ENCODE results near the gene COLGALT1. TPM values are rescaled to one million over a fixed set of nuclear protein-coding genes. Genes with fewer than 3 reads are reported as not detected.

Gene COLGALT1
- total RNA-seq, 4 donors from 2014 or later: 74.5 to 141 (median 88.2) TPM

- Histone ChIP-seq H3K27ac (peak overlapping the region in 3 of 4 donors; percentile 20 to 49 (median 46)), H3K9me3 (no peaks in the 10 kb centered on the region), H3K27me3 (no peaks in the 10 kb centered on the region), H3K36me3 (peaks cover 0 to 10% (median 0%) of the 10 kb centered on the region in 3 donors), H3K4me1 (peaks cover 0 to 38% (median 16%) of the 10 kb centered on the region in 4 donors), H3K4me3 (no peak overlapping the region)
- peak; percentile 54 to 79 for DNase-seq (ENCODE audit: low spot score in 2 of 2)
- WGBS, 2 donors: 35 to 40% methylated on average over 7 of the region's 7 CpGs
- TF ChIP-seq POLR2A (IDR thresholded peaks at IDR 0.05): no peak
- TF ChIP-seq, protein P1, sequence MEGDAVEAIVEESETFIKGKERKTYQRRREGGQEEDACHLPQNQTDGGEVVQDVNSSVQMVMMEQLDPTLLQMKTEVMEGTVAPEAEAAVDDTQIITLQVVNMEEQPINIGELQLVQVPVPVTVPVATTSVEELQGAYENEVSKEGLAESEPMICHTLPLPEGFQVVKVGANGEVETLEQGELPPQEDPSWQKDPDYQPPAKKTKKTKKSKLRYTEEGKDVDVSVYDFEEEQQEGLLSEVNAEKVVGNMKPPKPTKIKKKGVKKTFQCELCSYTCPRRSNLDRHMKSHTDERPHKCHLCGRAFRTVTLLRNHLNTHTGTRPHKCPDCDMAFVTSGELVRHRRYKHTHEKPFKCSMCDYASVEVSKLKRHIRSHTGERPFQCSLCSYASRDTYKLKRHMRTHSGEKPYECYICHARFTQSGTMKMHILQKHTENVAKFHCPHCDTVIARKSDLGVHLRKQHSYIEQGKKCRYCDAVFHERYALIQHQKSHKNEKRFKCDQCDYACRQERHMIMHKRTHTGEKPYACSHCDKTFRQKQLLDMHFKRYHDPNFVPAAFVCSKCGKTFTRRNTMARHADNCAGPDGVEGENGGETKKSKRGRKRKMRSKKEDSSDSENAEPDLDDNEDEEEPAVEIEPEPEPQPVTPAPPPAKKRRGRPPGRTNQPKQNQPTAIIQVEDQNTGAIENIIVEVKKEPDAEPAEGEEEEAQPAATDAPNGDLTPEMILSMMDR (IDR thresholded peaks at IDR 0.05): no peak
- peak; percentile 67 to 88 for TF ChIP-seq EP300 (IDR thresholded peaks at IDR 0.05)
Observed at GRCh38 chr19:17553256-17553655, 2.2 kb upstream of the COLGALT1 start.

GRCh38 chr19:17554968-17555479, 425 bp upstream of the COLGALT1 start:
- peaks cover 0 to 28% (median 6%) of the 10 kb centered on the region in 3 donors for H3K36me3 ChIP-seq
- peak overlapping the region; percentile 77 to 99 (median 85) for H3K4me3 ChIP-seq
- DNase-seq (ENCODE audit: low spot score in 2 of 2): no peak
- peak overlapping the region; percentile 71 to 94 (median 81) for H3K27ac ChIP-seq
- 11 to 16% methylated on average over 17 to 19 of the region's 19 CpGs for WGBS, 2 donors
- peaks cover 0 to 43% (median 16%) of the 10 kb centered on the region in 4 donors for H3K4me1 ChIP-seq
- H3K27me3 ChIP-seq: no peaks in the 10 kb centered on the region
- no peaks in the 10 kb centered on the region for H3K9me3 ChIP-seq
- no peak for TF ChIP-seq POLR2A (IDR thresholded peaks at IDR 0.05)
- TF ChIP-seq, protein P1 (IDR thresholded peaks at IDR 0.05): peak in 1 of 5 experiments; percentile 11

DNA sequence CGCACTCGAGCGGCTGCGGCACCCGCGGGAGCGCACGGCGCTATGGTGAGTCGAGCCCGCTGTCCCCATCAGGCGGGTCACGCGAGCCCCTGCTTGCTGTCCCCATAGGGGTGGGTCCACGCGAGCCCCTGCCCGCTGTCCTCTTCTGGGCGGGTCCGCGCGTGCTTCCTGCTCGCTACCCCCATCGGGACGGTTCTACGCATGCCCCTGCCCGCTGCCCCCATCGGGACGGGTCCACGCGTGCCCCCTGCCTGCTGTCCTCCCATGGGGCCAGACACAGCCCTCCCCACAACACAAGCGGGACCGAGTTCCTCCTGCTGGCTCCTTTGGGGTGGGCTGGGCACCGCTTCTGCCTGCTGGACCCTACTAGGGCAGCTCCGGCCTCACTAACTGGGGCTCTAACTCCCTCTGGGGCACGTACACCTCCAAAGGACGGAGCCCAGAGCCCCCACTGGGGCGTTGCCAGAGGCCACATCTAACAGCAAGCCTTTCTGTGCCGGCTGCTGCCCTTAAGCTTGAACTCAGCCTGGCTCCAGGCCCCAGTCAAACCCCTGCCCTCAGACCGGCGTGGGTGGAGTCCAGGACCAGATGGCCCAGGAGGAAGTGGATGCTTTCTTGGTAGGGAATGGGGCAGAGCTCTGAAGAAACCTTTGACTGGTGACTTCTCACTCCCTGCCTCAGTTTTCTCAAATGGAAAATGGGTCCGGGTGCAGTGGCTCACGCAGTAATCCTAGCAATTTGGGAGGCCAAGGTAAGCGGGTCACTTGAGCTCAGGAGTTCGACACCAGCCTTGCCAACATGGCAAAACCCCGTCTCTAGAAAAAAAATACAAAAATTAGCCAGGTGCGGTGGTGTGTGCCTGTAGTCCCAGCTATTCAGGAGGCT, 722 bp downstream of the COLGALT1 start:
- DNase-seq (ENCODE audit: low spot score in 2 of 2): peak in 1 of 2 donors; percentile 43
- Histone ChIP-seq H3K4me3 (peak overlapping the region; percentile 77 to 99 (median 85)), H3K27me3 (no peaks in the 10 kb centered on the region), H3K36me3 (peaks cover 0 to 40% (median 11%) of the 10 kb centered on the region in 3 donors), H3K9me3 (no peaks in the 10 kb centered on the region), H3K4me1 (peaks cover 0 to 43% (median 16%) of the 10 kb centered on the region in 4 donors), H3K27ac (peak overlapping the region; percentile 76 to 94 (median 85))
- 7 to 30% methylated on average over 9 to 40 of the region's 46 CpGs for WGBS, 2 donors
- TF ChIP-seq, protein P1 (IDR thresholded peaks at IDR 0.05): no peak
- peak in 1 of 2 donors; percentile 31 for TF ChIP-seq EP300 (IDR thresholded peaks at IDR 0.05)

DNA sequence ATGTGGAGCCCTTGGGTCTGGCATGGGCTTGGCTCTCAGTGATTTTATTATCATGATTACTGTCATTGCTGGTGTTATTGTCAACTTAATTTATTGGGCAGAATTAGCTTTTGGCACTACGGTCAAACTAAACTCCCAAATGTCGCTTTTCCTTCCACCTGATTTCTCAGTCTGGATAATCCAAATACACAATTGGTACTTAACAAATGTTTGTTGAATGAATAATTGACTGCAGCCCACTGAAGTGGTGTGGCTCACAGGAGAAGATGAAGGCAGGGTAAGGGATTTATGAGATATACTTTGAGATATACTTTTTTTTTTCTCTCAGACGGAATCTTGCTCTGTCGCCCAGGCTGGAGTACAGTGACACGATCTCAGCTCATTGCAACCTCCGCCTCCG, 1.5 kb downstream of the COLGALT1 start:
- no peaks in the 10 kb centered on the region for H3K9me3 ChIP-seq
- peak overlapping the region in 2 of 4 donors; percentile 86 to 94 for H3K27ac ChIP-seq
- no peak for DNase-seq (ENCODE audit: low spot score in 2 of 2)
- TF ChIP-seq POLR2A (IDR thresholded peaks at IDR 0.05) (no peak), EP300 (IDR thresholded peaks at IDR 0.05) (no peak)
- TF ChIP-seq, protein P1 (IDR thresholded peaks at IDR 0.05): no peak
- H3K36me3 ChIP-seq: peaks cover 0 to 47% (median 11%) of the 10 kb centered on the region in 3 donors
- H3K27me3 ChIP-seq: no peaks in the 10 kb centered on the region
- peaks cover 0 to 43% (median 16%) of the 10 kb centered on the region in 4 donors for H3K4me1 ChIP-seq
- 79 to 88% methylated on average over 7 of the region's 7 CpGs for WGBS, 2 donors
- H3K4me3 ChIP-seq: peak overlapping the region in 3 of 4 donors; percentile 83 to 99 (median 87)

DNA sequence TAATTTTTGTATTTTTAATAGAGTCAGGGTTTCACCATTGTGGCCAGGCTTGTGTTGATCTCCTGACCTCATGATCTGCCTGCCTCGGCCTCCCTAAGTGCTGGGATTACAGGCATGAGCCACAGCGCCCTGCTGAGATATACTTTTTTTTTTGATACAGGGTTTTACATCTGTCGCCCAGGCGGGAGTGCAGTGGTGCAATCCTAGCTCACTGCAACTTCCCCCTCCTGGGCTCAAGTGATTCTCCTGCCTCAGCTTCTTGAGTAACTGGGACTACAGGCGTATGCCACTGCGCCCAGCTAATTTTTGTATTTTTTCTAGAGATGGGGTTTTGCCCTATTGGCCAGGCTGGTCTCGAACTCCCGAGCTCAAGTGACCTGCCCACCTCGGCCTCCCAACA, 2.0 kb downstream of the COLGALT1 start:
- Histone ChIP-seq H3K27ac (no peak overlapping the region), H3K27me3 (no peaks in the 10 kb centered on the region), H3K4me1 (peaks cover 0 to 43% (median 16%) of the 10 kb centered on the region in 4 donors), H3K36me3 (peaks cover 0 to 52% (median 11%) of the 10 kb centered on the region in 3 donors), H3K9me3 (no peaks in the 10 kb centered on the region), H3K4me3 (peak overlapping the region in 1 of 4 donors; percentile 99)
- TF ChIP-seq EP300 (IDR thresholded peaks at IDR 0.05): peak in 1 of 2 donors; percentile 39
- TF ChIP-seq, protein P1 (IDR thresholded peaks at IDR 0.05): no peak
- DNase-seq (ENCODE audit: low spot score in 2 of 2): peak in 1 of 2 donors; percentile 15
- WGBS, 2 donors: 84 to 85% methylated on average over 9 of the region's 9 CpGs
